GM12873 (cell line): ENCODE results near the gene CAPN9.

Source experiments
- CTCF ChIP-seq: IDR thresholded peaks from 2 replicates; pipeline ENCODE4 v1.5.1; 2012; ENCODE audit warnings: low read depth, mild to moderate bottlenecking, moderate library complexity, low read length, control low read depth; ENCODE audit not compliant: insufficient read depth; ENCODE audit errors: missing control alignments

Gene CAPN9

GRCh38 chr1:230772457-230773395 lies 25.5 kb downstream of the CAPN9 start:
- TF ChIP-seq CTCF: peak; percentile 2

DNA sequence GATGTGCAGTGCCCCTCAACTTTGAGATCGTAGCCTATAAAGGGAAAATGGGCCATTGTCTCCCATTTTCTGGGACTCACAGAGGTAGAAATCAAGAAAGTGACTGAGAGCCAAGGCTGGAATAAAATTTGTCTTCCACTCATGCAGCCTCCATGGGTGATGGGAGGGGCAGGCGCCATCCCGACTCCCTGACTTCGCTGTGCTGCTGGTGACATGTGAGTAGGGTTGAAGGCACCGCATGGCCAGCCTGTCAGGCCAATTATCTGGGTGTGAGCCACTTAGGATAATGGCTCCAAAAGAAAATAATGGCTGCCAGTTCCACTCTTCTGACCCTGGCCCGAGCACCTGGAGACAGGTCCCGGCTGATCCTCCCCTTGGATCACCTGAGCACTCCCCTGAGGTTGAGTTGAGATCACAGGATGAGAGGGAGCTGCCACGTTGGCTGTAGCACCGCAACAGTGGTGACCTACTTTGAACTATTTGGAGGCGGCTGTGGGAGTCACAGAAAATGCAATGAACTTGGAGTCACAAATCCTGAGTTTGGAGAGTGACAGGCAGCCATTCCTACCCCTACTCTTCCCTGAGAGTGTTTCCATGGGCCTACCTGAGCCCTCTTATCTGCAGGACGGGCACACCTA lies 26.3 kb downstream of the CAPN9 start:
- TF ChIP-seq CTCF: no peak

GRCh38 chr1:230778916-230779590 lies 31.9 kb downstream of the CAPN9 start:
- TF ChIP-seq CTCF: no peak

- no peak for TF ChIP-seq CTCF
Measured at GRCh38 chr1:230781131-230781530, 33.9 kb downstream of the CAPN9 start.

- no peak for TF ChIP-seq CTCF
Measured at GRCh38 chr1:230781594-230781993, 34.4 kb downstream of the CAPN9 start.

DNA sequence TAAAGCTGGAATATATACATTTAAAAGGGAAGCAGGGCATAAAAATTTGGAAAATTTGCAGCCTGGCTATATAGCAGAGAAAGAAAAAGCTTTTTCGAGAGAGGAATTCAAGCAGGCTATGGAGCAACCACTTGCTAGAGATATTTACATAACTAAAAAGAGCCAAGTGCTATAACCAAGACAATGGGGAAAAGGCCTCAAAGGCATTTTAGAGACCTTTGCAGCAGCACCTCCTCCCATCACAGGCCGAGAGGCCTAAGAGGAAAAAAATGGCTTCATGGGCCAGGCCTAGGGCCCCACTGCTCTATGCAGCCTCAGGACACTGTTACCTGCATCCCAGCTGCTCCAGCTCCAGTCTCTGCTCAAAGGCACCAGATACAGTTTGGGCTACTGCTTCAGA lies 37.0 kb downstream of the CAPN9 start:
- no peak for TF ChIP-seq CTCF
